Stimulated activated CD8-positive, alpha-beta memory T cell treated with anti-CD3 and anti-CD28 coated beads, Interleukin-4, amount 100 ng/mL, for 24 hours (primary cell): ENCODE measurements around the gene ASB4.
"Not testable (repeated sequence)": the region's sequence is repeated elsewhere in the genome, so short reads cannot be mapped to it uniquely, and the experiment has no call there.

Experiments used
- DNase-seq: peaks from one replicate; pipeline ENCODE4 v3.0.0-alpha.2; 2020; ENCODE audit warnings: low read depth

ASB4 gene, protein sequence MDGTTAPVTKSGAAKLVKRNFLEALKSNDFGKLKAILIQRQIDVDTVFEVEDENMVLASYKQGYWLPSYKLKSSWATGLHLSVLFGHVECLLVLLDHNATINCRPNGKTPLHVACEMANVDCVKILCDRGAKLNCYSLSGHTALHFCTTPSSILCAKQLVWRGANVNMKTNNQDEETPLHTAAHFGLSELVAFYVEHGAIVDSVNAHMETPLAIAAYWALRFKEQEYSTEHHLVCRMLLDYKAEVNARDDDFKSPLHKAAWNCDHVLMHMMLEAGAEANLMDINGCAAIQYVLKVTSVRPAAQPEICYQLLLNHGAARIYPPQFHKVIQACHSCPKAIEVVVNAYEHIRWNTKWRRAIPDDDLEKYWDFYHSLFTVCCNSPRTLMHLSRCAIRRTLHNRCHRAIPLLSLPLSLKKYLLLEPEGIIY

DNA sequence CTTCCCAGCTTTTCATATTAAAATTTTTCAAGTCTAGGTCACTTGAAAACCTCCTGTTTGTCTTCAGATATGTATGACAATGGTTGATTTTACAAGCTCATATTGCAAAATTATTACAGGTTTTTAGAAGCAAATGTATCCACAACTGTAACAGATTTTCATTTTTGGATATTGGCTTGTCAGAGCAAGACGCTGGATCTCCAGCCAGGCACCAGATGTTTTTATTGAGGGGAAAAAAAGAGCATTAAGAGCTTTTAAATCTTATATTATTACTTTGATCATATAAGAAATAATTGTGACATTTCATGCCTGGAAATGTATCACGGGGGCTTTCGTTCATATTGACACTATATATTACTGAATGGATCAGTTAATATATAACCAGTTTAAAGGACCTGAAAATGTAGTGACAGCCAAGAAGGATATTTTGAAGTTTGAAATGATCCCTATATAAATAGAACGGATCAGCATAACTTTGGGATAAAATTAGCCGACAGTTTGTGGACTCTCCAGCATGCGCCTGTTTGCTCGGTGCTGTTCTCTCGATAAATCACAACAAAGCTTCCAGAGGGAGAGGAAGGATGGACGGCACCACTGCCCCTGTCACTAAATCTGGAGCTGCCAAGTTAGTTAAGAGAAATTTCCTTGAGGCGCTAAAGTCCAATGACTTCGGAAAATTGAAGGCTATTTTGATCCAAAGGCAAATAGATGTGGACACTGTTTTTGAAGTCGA is at the start of gene ASB4:
Gene ASB4, plus strand, starts transcription at position 553 of the 733 bp plus-strand sequence. Its CDS starts 29 bp downstream, at position 582.
- no peak for DNase-seq

DNA sequence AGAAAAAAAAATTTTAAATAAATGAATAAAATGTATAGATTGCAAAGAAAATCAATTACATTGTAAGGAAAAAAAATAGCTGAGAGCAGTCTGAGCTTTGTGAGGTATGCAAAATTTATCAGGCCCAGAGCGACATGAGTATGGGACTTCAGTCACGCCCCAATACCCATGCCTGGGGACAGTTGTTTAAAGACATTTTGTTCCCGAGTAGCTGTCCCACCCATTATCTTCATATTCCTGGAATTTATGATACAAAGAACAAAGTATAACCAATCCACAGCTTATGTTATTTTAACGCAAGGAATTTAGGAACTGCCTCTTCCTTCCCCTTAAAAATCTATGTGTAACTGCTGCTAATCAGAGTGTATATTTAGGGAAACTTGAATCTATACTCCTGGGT is 49.3 kb upstream of the ASB4 start:
- no peak for DNase-seq

DNA sequence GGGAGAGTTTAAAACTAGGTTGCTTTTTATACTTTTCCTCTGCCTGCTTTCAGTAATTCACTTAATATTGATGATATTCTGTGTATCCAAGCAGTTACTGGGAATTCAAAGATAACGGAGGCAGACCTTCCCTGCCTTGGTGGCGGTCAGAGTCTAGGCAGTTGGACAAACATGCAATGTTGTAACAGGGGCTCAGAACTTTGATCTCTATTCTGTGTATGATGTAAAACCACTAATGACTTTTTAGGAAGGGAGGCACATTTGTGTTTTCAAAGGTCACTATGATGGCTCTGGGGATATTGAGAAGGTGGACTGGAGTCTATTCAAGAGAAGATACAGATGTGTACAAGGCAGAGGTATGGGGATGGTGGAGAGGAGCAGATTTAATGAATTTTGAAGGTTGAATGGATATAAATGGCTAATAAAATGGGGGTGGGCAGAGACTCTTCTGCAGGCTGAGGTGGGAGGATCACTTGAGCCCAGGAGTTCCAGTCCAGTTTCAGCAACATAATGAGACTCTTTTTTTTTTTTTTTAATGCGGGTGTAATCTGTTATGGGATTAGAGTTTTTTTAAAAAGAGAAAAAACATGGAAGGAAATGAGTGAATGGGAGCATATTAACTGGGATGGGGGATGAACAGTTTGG is 45.2 kb upstream of the ASB4 start:
- no peak for DNase-seq

DNA sequence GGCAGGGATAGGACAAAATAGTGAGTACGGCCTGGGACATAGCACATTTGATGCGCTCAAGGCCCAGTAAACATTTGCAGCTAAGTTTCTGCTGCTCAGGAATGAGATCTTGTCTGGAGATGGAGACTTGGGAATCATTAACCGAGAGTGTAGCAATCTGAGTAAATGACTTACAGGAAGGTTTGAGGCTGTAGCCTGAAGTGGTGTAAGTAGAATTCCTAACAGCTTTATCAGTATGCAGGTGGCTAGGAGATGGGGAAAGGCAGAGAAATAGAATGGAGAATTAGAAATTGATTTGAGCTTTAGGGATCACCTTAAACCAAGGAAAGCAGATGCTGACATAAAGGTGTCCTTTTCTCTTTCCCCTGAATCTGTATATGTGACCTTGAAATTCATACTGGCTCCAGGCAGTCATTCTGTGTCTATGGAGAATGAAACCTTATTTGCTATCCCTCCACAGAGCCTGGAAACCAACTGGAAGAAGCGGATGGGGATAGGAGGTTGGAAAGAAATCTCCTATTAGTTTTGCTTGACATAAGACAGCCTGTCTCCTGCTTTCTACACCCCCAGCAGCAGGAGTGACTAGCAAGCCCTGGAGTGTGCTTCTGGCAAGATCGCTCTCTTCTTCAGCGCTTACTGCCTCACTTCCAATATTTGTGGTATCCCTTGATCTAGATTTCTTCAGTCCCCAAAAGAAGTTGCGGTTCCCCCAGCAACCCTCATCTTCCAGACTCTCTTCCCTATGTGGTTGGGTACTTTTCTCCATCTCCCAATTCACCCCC is 44.5 kb upstream of the ASB4 start:
- no peak for DNase-seq

DNA sequence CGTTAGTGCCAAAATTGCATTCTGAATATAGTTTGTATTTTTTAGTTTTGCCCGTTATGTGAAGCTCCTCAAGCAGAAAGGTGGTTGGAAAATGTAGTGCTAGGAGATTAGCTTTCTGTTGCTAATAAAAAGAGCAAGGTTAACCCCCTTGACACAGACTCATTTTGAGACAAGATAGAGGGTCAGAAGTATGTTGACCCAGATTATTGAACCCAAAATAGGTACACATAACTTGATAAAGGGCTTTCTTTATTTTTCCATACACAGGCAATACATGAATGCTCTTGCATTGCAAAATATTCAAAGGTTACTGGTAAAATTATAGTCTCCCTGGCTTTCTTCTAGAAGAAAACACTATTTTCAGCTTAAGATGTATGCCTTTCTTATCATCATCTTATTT is 40.9 kb upstream of the ASB4 start:
- DNase-seq: no peak

DNA sequence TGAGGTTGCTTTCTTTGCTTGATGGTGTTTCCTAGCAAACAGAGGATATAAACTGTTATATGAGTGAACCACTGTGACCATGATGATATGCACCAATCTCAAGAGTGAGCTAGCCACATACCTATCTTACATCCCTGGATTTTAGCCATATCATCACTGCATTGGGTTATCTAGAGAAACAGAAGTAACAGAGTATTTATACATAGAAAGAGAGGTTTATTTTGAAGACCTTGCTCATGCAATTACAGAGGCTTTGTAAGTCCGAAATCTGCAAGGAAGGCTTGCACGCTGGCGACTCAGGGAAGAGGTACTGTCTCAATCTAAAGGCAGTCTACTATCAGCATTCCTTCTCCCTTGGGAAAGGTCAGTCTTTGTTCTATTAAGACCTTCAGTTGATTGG is 39.1 kb upstream of the ASB4 start:
- no peak for DNase-seq

DNA sequence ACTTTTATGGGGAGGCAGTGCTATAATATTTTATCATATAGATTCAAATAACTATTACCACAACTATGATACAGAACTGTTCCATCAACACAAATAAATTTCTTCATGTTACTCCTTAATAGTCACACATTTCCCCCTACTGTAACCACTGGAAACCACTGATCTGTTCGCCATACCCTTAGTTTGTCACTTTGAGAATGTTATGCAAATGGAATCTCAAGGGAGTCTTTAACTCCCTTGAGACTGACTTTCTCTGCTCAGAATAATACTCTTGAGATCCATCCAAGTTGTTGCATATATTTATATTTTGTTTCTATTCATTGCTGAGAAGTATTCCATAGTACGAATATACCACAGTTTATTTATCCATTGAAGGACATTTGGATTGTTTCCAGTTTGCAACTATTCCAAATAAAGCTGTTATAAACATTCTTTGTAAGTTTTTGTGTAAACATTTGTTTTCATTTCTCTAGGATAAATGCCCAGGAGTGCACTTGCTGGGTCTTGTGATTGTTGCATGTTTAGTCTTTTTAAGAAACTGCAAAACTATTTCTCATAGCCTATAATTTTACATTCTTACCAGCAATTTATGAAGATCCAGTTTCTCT is 31.2 kb upstream of the ASB4 start:
- DNase-seq: no peak

DNA sequence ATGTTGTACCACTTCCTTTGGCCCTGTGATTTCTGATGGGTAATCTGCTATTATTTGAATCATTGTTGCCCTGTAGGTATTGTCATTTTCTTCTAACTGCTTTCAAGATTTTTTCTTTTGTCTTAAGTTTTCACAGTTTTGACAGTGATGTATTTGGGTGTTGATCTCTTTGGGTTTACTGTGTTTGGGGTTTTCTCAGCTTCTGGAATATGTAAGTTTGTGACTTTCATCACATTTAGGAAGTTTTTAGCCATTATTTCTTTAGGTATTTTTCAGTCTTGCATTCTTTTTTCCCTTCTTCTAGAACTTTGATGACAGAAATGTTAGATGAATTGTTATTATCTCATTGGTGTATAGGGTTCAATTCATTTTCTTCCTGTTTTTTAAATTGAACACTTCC is 27.8 kb upstream of the ASB4 start:
- no peak for DNase-seq

DNA sequence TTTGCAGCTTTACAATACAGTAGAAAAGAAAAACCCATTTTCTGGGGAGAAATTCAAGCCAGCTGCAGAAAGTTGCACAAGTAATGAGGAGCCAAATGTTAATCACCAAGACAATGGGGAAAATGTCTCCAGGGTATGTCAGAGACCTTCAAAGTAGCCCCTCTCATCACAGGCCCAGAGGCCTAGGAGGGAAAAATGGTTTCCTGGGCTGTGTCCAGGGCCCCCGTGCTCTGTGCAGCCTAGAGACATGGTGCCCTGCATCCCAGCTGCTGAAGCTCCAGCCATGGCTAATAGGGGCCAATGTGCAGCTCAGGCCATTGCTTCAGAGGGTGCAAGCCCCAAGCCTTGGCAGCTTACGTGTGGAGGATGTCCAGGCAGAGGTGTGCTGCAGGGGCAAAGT is 25.1 kb upstream of the ASB4 start:
- DNase-seq: not testable (repeated sequence)

DNA sequence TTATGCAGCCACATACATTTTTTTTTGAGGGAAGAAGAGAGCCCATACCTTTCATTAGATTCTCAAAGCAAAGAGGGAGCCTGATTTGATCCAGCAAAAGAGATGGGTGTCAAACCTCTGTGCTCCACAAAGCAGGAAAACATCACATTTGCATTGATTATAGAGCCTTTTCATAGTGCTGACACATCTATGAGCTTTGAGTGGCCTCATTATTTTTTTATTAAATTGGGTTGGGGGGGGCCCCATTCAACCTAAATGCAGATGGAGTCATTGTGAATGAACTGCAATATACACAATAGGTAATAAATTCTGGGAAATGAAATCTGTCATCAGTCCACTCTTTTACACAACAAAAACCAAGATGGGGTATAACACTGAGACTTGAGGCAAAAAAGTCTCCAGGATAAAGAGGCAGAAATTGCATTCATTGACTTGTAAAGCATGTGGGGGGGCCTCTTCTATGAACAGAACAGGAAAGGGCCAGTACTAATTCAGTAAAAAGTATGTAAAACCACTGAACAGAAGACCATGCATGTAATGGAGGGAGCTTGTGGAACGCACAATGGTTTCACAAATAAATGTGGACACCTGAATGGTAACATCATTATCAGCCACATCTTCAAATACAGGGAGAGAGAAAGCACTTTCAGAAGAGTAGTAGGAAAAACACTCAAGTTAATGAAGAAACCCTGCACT is 17.7 kb upstream of the ASB4 start:
- no peak for DNase-seq

DNA sequence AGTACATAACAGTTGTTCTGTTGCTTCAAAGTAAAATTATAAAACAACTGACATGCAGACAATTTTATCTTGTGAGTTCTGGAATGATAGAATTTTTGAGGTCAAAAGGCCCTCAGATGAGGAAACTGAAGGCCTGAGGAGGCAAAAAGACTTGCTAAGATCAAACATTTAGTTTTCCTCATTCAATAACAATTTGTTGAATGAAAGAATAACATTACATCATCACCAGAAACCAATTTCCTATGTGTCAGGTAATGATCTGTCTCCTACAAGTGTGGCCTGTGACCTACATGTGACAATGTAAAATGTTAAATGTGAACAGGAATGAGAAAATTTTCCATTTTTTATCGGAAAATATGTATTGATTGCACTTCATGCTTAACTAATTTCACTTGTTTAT is 16.6 kb upstream of the ASB4 start:
- no peak for DNase-seq

DNA sequence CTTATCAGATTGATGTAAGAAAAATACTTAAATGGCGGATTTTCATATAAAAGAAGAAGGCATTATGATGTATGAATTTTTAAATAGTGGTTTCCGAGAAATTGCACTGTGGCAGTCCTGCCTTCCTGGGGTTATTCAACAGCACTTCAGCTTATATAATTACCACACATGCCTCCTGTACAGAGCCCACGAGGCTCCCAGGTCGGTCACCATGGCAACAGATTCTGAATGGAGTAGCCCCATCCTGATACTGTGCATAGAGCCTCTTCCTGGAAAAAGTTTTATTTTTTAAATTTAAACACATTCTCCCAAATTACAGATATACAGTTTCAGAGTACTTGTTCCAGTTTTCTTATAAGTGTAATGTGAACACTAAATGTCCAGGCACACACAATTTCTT is 15.9 kb upstream of the ASB4 start:
- DNase-seq: no peak

DNA sequence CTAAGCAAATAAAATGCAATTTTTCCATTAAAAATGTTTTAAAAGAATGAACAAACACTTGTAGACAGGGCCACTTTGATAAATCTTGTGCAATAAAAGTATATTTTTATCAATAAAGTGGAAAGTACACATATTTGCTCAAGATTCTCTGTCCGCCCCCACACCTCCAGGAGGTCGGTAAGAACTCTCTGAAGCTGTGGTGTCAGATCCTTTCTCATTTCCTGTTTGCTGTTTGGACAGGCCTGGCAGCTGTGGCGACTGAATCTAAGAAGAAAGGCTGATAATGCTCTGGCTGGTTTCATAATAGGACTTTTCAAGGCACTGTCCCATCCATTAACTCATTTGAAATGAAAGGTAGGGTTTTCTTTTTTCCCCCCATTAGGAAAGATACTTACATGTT is 15.3 kb upstream of the ASB4 start:
- no peak for DNase-seq

DNA sequence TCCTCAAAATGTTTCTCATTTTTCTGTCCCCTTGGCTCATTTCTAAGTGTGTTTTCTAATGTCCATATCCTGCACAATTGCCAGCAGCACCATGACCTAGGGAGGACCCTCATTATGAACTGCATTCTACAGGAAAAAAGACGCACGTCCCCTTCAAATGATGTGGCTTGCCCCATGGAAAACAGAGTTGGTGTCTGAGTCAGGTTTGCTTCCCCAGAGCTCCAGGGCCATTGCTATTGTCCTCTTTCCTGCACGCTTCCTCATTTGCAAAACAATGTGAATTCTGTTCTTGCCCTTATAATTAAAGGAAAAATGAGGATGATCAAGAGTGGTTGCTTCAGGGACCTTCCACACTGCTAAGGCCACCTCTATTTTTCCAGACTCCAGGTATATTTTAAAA is 14.7 kb upstream of the ASB4 start:
- DNase-seq: no peak

DNA sequence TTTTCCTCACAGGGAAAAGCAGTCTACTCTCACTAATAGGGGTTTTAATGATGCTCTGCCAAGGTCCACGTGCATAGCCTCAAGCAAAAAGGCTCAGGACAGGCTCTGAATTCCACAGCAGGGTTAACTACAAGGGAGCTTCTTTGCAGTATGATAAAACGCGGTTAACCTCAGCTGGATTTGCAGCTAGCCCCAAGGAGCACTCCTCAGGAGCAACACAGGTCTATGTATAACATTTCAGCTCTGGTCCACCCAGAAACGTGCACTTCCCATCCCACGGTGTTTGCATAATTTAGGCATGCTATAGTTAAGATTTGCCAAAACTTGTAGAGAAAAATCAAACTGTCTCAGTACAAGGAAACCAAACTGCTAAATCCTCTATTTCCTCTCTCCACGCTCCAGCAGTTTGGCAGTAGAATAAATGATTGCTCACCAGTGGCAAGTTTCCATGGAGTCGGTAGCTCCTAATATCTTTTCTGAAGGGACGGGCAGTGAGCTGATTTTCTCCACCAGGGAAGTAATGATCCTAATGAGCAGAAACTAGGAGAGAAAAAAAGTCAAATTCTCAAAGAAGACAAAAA is 13.1 kb upstream of the ASB4 start:
- DNase-seq: no peak

DNA sequence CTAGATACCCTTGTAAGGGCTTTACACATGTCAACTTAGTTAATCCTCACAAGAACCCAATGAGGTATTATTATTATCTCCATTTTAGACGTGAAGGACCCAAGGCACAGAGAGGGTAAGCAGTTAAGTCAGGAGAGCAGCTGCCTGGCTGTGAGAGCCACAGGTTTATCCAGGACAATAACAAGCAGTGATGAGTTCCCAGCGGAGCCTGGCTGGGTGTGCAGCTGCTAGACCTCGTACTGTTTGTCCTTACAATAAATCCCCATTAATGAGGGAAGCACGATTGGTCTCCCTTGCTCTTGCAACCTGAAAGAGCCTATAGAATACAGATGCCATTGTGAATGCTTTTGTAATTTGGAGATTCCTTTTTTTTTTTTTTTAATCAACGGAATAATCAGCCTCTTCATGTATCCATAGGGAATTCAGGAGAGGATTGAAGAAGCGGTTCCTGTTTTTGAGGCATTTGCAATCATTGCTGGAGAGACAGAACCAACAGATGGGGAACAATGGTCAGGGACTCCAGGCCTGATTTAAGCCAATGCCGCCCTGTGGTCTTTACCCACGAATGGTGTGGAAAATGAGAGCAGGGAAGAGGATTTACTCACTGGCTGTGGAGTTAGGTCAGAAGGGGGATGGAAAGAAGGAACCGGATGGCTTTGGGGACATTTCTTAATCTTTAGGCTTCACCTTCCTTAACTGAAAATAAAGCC is 12.3 kb upstream of the ASB4 start:
- no peak for DNase-seq

DNA sequence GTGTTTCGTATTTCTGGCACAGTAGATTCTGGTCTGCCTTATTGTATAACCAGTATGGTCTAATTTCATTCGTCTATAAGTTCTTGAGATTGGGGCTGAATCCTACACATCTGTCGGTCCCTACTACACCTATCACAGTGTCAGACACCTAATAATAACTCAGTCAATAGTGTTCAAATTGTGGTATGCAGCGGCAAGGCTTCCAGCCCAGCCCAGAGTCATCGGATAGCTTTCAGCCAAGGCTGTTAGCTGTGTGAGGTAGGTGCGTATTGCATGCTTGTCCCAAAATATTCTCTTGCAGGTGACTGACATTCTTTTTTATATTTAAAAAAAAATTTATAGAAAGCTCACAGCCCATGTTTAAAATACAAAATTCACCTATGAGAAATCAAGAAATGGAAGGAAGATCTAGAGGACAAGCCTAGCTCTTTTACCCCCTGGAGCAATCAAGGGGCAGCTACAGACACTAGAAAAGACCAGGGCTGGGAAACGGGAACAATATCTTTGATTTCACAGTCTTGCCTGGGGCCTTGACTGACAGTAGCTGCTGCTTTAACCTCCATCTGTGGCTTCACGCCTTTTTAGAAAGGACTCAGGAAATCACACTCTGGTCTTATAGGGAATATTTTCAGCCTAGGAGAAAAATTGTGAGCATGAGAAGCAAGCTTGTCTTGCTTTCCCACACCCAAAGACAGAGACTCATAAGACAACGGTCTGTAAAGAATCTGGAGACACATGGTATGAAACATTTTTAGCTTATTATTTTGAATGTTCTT is 9.5 kb upstream of the ASB4 start:
- no peak for DNase-seq

DNA sequence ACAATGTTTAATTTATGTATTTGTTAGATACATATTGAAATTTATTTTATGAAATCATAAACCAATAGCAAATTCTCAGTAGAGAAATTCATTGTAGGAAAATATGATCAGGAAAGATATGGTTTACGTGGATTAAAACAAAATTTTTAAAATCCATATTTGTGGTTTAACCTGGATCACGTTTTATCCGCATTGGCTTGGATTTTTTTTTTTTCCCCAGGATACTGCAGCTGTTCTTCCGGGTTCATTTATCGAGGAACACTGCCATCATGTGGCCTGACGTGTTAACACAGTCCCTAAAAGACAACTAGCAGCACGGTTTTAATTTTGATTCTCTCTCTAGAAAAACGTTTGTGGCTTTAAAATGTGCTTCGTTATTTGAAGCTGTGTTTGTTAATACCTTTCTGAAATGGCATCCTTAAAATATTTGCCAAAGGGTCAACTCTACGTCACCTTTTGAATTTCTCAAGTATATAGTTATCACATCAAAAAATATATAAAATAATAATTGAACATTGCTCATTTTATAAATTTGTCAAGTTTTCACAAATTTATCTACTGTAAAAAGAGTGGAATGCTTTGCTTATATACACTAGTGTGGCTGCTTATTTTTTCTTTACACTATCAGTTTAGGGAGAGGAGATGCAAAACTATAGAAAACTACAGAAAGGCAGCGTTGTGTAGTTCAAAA is 8.7 kb upstream of the ASB4 start:
- peak; percentile 20 for DNase-seq
